HepG2 (cell line): ENCODE data around the gene CDC42EP1. TPM values are rescaled to one million over a fixed set of nuclear protein-coding genes. Genes with fewer than 3 reads are reported as not detected.

Experiments used
- ATF5 ChIP-seq: sonication (generic); formaldehyde crosslinking; IDR thresholded peaks from 2 replicates; pipeline ENCODE4 v1.4.0; 2020; ENCODE audit warnings: mild to moderate bottlenecking, low read depth, missing genetic modification reagents
- BORCS8-MEF2B ChIP-seq: sonication (generic); formaldehyde crosslinking; IDR thresholded peaks from 2 replicates; pipeline ENCODE4 v1.8.0; 2022; ENCODE audit warnings: mild to moderate bottlenecking, missing genetic modification reagents
- DZIP1 ChIP-seq: sonication (generic); formaldehyde crosslinking; IDR thresholded peaks from 2 replicates; pipeline ENCODE4 v1.5.0; 2020; ENCODE audit warnings: mild to moderate bottlenecking, missing genetic modification reagents
- FOXA1 ChIP-seq, 2 experiments: fragments of 450-650 bp in 1 of 2; sonication (generic) in 1 of 2; formaldehyde crosslinking in 1 of 2; IDR thresholded peaks; 2 replicates each; pipeline versions ENCODE4 v1.4.0 to v1.6.1; 2016 to 2020; ENCODE audit warnings: missing genetic modification reagents in 1 of 2
- HBP1 ChIP-seq: IDR thresholded peaks from 2 replicates; pipeline ENCODE4 v1.6.1; 2016; ENCODE audit warnings: low read depth, control low read depth
- HES4 ChIP-seq: sonication (generic); formaldehyde crosslinking; IDR thresholded peaks from 2 replicates; pipeline ENCODE4 v1.9.0; 2021; ENCODE audit warnings: mild to moderate bottlenecking, missing genetic modification reagents, borderline replicate concordance
- HOXA5 ChIP-seq: sonication (generic); formaldehyde crosslinking; IDR thresholded peaks from 2 replicates; pipeline ENCODE4 v1.4.0; 2020; ENCODE audit warnings: missing genetic modification reagents
- KDM4B ChIP-seq: sonication (generic); formaldehyde crosslinking; IDR thresholded peaks from 2 replicates; pipeline ENCODE4 v1.4.0; 2020; ENCODE audit warnings: missing genetic modification reagents
- MIXL1 ChIP-seq: IDR thresholded peaks from 2 replicates; pipeline ENCODE4 v1.6.1; 2016
- MTA3 ChIP-seq: sonication (generic); formaldehyde crosslinking; IDR thresholded peaks from 2 replicates; pipeline ENCODE4 v1.4.0; 2020; ENCODE audit warnings: missing genetic modification reagents
- PHF5A ChIP-seq: IDR thresholded peaks from one replicate; pipeline ENCODE4 v1.6.1; 2018; ENCODE audit warnings: low read depth, missing genetic modification reagents; ENCODE audit not compliant: unreplicated experiment
- TBL1XR1 ChIP-seq: fragments of 150-350 bp; IDR thresholded peaks from 2 replicates; pipeline ENCODE4 v1.6.1; 2014; ENCODE audit warnings: borderline replicate concordance, low read length; ENCODE audit not compliant: partially characterized antibody
- TBP ChIP-seq: sonication (generic); formaldehyde crosslinking; IDR thresholded peaks from 2 replicates; pipeline ENCODE4 v1.5.0; 2020; ENCODE audit warnings: missing genetic modification reagents
- ZBTB10 ChIP-seq: sonication (generic); formaldehyde crosslinking; IDR thresholded peaks from 2 replicates; pipeline ENCODE4 v1.4.0; 2020; ENCODE audit warnings: missing genetic modification reagents, borderline replicate concordance
- ZNF230 ChIP-seq: sonication (generic); formaldehyde crosslinking; IDR thresholded peaks from 2 replicates; pipeline ENCODE4 v1.4.0; 2020; ENCODE audit warnings: mild to moderate bottlenecking, missing genetic modification reagents
- ZNF530 ChIP-seq: sonication (generic); formaldehyde crosslinking; IDR thresholded peaks from 2 replicates; pipeline ENCODE4 v1.5.0; 2020; ENCODE audit warnings: low read depth, mild to moderate bottlenecking, missing genetic modification reagents
- ZNF558 ChIP-seq: sonication (generic); formaldehyde crosslinking; IDR thresholded peaks from 2 replicates; pipeline ENCODE4 v1.9.0; 2022; ENCODE audit warnings: mild to moderate bottlenecking, missing genetic modification reagents, borderline replicate concordance
- ZNF567 ChIP-seq: sonication (generic); formaldehyde crosslinking; IDR thresholded peaks from 2 replicates; pipeline ENCODE4 v1.8.1; 2023; ENCODE audit warnings: mild to moderate bottlenecking, missing genetic modification reagents, borderline replicate concordance
- ZNF883 ChIP-seq: sonication (generic); formaldehyde crosslinking; IDR thresholded peaks from 2 replicates; pipeline ENCODE4 v1.5.1; 2020; ENCODE audit warnings: mild to moderate bottlenecking, missing genetic modification reagents; ENCODE audit errors: not compliant biosample characterization
- polyA plus RNA-seq, 8 experiments: library from polyadenylated mRNA; depleted of rRNA in 3 of 8; stranded (reverse) in 7 of 8; unstranded in 1 of 8; fragments of >200 nt; fragmentation: Illumina TruSeq in 4 of 8; extraction: Trizol in 4 of 8; gene quantifications; 2 replicates each; pipeline versions ENCODE4 v1.2.1 to v1.2.3, GENCODE V29; 2011 to 2016; ENCODE audit warnings: low read depth in 4 of 8, missing spikeins in 1 of 8, mixed read lengths in 1 of 8; ENCODE audit not compliant: insufficient read depth in 1 of 8
- total RNA-seq, 5 experiments: library from RNA; depleted of rRNA; stranded (reverse); fragments of >200 nt; fragmentation: Illumina TruSeq; extraction: Trizol; gene quantifications; 2 replicates each; pipeline ENCODE4 v1.2.3, GENCODE V29; 2016; ENCODE audit warnings: low read depth in 1 of 5

The CDC42EP1 gene
- total and polyA plus RNA-seq, 2 of the 13 experiments (the other 11 are each of a cell fraction or from before 2014, with no cell fraction given), result 17.1 to 29.5 TPM

GRCh38 chr22:37569009-37569920 is 9.0 kb downstream of the CDC42EP1 start (continued):
- TF ChIP-seq HBP1 (CRISPR knock-in tag) (peak; percentile 31; the same call in 1 of the 2 replicates), FOXA1 (IDR thresholded peaks at IDR 0.05) (no peak), FOXA1 (CRISPR knock-in tag; IDR thresholded peaks at IDR 0.05) (no peak; the same call in 1 of the 2 replicates), MTA3 (CRISPR knock-in tag) (no peak), ZNF883 (CRISPR knock-in tag) (peak; percentile 60), TBP (CRISPR knock-in tag) (no peak), ZNF558 (CRISPR knock-in tag) (0 out of 2 replicates have a peak, but pooled peaks have one; percentile 28), MIXL1 (CRISPR knock-in tag) (no peak; the same call in 1 of the 2 replicates), BORCS8-MEF2B (CRISPR knock-in tag) (peak; percentile 55; the same call in 1 of the 2 replicates), HES4 (no peak; the same call in 1 of the 2 replicates), TBL1XR1 (no peak), ZNF567 (no peak), PHF5A (peak; percentile 37), ZNF230 (CRISPR knock-in tag) (0 out of 2 replicates have a peak, but pooled peaks have one; percentile 80), DZIP1 (CRISPR knock-in tag) (no peak), ATF5 (CRISPR knock-in tag) (no peak), HOXA5 (peak; percentile 62), KDM4B (CRISPR knock-in tag) (0 out of 2 replicates have a peak, but pooled peaks have one; percentile 44), ZNF530 (no peak), ZBTB10 (no peak)
